GM23248 (cell line): ENCODE measurements around the gene RWDD2A.

Experiments
- EZH2 ChIP-seq: fragments of 200-600 bp; sonication (generic); IDR thresholded peaks from 2 replicates; pipeline ENCODE4 v1.6.1; 2018; ENCODE audit warnings: antibody characterized with exemption, mild to moderate bottlenecking; ENCODE audit not compliant: insufficient read depth, poor library complexity, severe bottlenecking
- EZH2phosphoT487 ChIP-seq: fragments of 200-600 bp; sonication (generic); IDR thresholded peaks from 2 replicates; pipeline ENCODE4 v1.6.1; 2018; ENCODE audit warnings: antibody characterized with exemption, moderate library complexity, mild to moderate bottlenecking, low read depth; ENCODE audit not compliant: insufficient read depth

DNA sequence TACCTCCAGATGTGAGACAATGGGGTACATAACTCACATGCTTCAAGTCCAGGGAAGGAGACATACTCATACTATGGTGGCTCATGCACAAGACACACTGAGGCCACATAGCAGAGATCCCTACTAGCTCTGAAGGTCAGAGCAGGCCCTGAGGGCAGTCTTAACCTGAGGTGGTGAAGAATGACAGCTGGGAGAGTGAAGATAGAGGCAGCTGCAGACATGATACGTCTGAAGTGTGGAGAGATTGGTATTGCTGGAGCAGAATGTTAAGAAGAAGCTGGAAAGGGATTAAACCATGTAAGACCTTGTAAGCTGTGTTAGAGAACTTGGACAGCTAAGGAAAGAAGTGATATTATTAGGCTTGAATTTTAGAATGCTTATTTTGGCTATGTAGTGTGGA is 33.0 kb upstream of the RWDD2A start:
- no peak for TF ChIP-seq EZH2
- no peak for TF ChIP-seq EZH2phosphoT487
